MM.1S (cell line): Measurements from ENCODE around the gene CCNF.

Experiments
- EZH2 ChIP-seq: fragments of 300-600 bp; sonication (generic); optimal IDR thresholded peaks from 2 replicates; pipeline ENCODE3; 2017; ENCODE audit warnings: low read depth, mild to moderate bottlenecking, antibody characterized with exemption, low read length, mixed read lengths
- EZH2phosphoT487 ChIP-seq: fragments of 300-600 bp; sonication (generic); IDR thresholded peaks from 2 replicates; pipeline ENCODE4 v1.6.1; 2018; ENCODE audit warnings: antibody characterized with exemption, low read length
- TF ChIP-seq, protein P1 (sequence below): fragments of 300-600 bp; sonication (generic); IDR thresholded peaks from 2 replicates; pipeline ENCODE4 v1.5.1; 2016; ENCODE audit warnings: antibody characterized with exemption, low read length, mixed read lengths

DNA sequence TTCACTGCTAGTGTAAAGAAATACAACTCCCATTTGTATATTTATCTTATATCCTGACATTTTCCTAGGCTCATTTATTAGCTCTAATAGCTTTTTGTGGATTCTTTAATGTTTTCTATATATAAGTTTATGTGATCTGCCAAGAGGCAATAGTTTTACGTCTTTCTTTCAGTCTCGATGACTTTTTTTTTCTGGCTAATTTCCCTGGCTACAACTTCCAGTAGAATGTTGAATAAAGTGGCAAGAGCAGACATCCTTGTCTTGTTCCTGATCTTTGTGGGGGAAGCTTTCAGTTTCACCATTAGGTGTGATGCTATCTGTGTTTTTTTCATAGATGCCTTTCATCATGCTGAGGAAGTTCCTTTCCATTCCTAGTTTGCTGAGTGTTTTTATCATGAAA, 44.8 kb upstream of the CCNF start:
- TF ChIP-seq, protein P1, sequence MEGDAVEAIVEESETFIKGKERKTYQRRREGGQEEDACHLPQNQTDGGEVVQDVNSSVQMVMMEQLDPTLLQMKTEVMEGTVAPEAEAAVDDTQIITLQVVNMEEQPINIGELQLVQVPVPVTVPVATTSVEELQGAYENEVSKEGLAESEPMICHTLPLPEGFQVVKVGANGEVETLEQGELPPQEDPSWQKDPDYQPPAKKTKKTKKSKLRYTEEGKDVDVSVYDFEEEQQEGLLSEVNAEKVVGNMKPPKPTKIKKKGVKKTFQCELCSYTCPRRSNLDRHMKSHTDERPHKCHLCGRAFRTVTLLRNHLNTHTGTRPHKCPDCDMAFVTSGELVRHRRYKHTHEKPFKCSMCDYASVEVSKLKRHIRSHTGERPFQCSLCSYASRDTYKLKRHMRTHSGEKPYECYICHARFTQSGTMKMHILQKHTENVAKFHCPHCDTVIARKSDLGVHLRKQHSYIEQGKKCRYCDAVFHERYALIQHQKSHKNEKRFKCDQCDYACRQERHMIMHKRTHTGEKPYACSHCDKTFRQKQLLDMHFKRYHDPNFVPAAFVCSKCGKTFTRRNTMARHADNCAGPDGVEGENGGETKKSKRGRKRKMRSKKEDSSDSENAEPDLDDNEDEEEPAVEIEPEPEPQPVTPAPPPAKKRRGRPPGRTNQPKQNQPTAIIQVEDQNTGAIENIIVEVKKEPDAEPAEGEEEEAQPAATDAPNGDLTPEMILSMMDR: no peak
- TF ChIP-seq EZH2phosphoT487 (no peak), EZH2 (no peak)
